Astrocyte (in vitro differentiated cells and primary cell): ENCODE results near the gene UGT2A1.

Source experiments
- CTCF ChIP-seq: IDR thresholded peaks from 2 replicates; pipeline ENCODE4 v1.5.1; 2011; ENCODE audit warnings: low read depth, mild to moderate bottlenecking, inconsistent platforms, low read length, moderate library complexity; ENCODE audit not compliant: insufficient read depth
- EZH2 ChIP-seq: IDR thresholded peaks from 2 replicates; pipeline ENCODE4 v1.6.1; 2012; ENCODE audit warnings: mild to moderate bottlenecking, low read length, inconsistent platforms; ENCODE audit not compliant: insufficient read depth

GRCh38 chr4:69642961-69643360, 10.1 kb downstream of the UGT2A1 start:
- TF ChIP-seq CTCF, result no peak
- TF ChIP-seq EZH2, result no peak
